HG02884 (cell line): ENCODE measurements around the gene VRK2.
"Not testable (repeated sequence)": the region's sequence is repeated elsewhere in the genome, so short reads cannot be mapped to it uniquely, and the experiment has no call there.

Source experiments
- ATAC-seq: cut with Tn5 transposase; IDR thresholded peaks from one replicate; pipeline ENCODE4 v1.9.1; 2021; ENCODE audit warnings: mild to moderate bottlenecking, moderate library complexity; ENCODE audit not compliant: unreplicated experiment

VRK2 gene

DNA sequence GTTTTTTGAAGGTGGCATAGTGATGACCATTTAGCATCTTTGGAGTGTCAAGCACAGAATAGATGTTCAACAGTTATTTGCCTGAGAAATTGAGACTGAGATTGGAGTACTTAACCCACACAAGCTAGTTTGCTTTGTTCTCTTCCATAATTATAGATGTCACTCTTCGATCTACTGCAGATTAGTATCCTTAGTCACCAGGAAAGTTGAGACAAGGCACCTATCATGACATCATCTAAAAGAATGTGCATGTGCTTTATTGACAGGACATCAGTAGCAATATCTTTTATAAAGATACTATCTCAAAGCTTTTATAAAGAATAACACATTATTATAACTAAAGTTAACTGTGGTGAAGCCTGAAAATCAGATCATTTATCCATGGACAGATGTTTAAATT lies 6.4 kb downstream of the VRK2 start:
- no peak for ATAC-seq

DNA sequence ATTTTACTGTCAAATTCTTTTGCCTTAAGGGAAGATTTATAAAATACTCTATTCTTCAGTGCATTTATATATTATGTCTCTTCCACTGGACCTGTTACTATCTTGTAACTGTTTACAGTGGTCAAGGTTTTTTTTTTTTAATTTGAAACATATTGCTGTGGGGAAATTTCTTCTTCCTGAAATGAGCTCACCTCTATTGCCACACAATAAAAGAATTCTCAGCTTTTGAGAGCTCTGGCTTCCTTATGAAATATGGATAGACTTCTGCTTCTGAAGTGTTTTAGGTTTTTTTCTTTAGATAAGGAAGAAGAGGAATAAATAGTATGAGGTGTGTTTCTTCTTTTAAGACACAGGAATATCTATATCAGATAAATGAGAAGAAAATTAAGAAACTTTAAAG lies 7.7 kb downstream of the VRK2 start:
- ATAC-seq: no peak

DNA sequence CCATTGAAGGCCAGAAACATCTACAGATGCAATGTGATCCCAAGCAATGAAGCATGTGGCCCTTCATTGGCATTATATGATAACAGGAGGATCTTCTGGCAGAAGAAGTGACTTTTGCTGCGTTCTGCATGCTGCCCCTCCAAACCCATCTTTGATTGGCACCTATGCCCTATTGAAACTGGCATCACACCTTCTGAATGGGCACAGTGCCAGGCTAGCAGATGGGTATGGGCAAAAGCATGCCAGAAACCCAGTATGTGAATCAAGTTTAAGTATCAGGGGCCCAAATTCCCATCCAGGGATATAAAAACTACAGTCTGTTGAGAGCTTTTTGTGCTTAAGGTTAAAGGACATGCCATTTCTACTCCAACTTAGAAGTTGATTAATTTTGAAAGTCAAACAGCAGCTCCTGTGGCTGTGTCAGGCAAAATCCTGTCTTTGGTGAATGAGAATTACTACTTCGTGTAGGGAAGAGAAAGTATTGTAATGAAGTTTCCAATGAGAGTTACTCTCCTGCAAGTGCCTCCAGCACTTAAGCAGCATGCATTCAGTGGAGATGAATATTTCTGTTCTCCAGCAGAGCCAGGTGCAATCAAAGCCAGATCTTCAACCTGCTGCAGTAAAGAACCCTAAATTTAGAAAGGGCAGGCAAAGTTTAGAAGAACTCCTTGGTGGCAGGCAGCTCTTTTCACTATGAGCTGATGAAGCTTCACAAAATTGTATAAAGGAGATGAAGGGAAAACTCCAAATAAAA lies 8.6 kb downstream of the VRK2 start:
- ATAC-seq: no peak

DNA sequence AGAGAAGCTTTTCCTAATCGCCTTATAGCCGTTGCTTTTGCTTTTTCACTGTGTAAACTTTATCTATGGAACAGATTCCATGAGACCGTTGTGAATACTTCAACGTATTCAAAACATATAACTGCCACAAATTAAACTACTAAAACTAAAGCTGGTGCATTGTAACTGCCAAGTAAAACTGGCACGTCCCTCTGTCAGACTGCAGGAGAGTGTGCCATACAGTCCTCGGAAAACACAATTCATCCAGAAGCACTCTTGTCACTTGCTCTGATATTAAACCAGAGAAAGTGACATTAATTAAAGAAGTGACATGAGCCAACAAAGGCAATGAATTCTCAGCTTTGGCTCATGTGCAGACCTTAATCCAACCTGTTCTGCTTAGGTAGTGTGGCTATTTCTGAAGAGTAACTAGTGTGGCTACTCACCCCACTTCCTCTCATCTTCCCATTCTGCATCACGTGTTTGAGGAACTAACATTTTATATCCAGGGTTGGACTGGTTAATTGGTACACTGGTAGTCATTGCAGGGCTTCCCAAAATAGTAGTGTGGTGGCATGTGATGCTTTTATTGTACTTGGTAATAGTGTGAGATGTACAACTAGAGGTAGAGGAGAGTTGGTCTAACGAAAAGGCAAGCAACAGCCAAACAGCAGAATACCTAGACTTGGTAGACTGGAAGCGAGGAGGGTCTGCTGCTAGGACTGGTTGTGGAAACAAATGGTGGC lies 9.7 kb downstream of the VRK2 start:
- ATAC-seq: no peak

DNA sequence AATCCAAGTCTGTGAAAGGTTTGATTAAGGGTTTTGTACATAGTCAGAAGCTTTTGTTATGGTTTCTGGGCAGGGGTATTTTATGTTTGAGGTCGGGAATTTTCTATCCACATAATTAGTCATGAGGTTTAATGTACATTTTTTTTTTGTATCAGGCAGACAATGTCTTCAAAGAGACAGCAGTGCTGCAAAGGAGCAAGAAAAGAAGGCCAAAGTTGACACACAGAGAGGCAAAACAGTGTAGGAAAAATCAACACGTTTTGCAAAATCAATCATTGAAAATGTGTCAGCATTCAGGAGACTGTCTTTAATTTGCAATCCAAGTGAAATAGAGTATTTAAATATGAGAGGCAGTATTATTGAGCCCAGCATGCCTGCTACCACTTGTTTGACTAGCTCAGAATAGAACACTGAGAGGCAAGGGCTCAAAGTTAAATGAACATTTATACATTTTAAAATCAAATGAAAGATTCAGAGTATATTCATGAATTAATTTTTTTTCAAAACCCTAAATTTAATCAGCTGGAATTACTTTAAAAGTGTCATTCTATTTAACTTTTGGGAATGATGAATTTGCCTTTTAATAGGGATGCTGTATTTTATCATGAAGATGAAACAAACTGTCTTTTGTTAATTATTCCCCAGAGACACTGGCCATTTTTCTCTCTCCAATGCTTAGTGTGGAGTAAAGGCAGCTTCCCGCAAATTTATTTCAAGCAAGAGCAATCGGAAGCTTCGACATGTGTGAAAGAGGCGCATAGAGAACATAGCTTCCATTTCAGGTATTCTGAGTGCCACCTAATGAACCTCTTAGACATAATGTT lies 11.3 kb downstream of the VRK2 start:
- ATAC-seq: no peak

DNA sequence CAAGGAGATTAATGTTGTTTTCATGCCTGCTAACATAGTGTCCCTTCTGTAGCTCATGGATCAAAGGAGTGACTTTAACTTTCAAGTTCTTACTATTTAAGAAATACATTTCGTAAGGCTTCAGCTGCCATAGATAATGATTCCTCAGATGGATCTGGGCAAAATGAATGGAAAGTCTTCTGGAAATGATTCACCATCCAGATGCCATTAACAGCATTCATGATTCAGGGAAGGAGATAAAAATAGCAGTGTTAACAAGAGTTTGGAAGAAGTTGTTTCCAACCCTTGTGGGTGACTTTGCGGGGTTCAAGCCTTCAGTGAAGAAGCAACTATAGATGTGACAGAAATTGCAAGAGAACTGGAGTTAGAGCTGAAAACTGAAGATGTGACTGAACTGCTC lies 17.0 kb downstream of the VRK2 start:
- no peak for ATAC-seq

DNA sequence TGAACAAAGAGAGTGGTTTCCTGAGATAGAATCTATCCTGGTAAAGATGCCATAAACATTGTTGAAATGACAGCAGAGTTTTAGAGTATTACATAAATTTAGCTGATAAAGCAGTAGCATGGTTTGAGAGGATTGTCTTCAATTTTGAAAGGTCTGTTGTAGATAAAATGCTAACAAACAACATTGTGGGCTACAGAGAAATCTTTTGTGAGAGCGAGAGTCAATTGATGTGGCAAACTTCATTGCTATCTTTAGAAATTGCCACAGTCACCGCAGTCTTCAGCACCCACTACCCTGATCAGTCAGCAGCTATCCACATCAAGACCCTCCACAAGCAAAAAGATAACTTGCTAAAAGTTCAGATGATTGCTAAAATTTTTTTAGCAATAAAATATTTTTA lies 17.5 kb downstream of the VRK2 start:
- no peak for ATAC-seq

DNA sequence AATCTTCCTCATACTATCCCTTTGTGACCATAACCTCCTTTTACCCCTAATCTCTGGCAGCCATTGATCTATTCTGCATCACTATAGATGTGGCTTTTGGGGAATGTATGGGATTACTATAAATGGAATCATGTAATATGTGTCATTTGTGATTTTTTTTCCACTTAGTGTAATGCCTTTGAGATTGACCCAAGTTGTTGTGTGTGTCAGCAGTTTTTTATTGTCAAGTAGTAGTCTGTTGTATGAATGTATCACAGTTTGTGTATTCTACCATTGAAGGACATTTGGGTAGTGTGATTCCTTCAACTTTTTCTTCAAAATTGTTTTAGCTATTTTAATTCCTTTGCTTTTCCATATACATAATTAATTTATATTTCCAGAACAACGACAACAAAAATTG lies 18.6 kb downstream of the VRK2 start:
- ATAC-seq: no peak

DNA sequence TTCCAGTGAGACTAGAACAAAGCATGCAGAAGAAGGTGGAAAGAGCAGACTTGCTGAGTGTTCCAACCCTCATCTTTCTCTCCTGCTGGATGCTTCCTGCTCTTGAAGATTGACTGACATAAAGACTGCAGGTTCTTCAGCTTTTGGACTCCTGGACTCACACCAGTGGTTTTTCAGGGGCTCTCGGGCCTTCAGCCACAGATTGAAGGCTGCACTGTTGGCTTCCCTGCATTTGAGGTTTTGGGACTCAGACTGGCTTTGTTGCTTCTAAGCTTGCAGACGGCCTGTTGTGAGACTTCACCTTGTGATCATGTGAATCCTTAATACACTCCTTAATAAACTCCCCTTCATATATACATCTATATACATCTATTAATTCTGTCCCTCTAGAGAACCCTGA lies 20.4 kb downstream of the VRK2 start:
- no peak for ATAC-seq

DNA sequence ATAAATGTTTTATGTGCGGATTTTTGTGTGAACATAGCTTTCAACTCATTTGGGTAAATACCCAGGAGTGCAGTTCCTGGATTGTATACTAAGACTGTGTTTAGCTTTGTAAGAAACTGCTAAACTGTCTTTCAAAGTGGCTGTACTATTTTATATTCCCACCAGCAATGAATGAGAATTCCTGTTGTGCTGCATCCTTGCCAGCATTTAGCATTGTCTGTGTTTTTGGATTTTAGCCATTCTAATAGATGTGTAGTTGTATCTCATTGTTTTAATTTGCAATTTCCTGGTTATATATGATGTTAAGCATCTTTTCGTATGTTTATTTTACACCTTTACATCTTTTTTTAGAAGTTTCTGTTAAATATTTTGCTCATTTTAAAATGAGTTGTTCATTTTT lies 24.2 kb downstream of the VRK2 start:
- no peak for ATAC-seq

DNA sequence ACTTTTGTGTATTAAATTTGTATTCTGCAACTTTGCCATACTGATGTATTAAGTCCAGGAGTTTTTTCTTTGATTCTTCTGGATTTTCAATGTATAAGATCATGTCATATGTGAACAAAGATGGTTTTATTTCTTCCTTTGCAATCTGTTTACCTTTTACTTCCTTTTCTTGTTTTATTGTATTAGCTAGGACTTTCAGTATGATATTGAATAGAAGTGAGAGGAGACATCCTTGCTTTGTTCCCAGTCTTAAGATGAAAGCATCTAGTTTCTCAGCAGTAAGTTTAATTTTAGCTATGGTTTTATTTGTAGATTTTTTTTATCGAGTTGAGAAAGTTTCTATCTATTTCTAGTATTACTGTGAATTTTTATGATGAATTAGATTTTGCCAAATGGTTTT lies 25.5 kb downstream of the VRK2 start:
- no peak for ATAC-seq

DNA sequence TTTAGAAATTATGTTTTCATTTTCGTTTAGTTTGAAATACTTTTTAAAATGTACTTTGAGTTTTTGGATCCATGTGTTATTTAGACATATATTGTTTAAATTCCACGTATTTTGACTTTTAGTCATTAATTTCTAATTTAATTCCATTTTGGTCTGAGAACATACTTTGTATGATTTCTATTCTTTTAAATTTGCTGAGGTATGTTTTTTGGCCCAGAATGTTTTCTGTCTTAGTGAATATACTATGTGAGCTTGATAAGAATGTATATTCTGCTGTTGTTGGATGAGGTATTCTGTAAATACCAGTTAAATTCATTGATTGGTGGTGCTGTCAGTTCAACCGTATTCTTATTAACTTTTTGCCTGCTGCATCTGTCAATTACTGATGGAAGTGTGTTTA lies 26.4 kb downstream of the VRK2 start:
- no peak for ATAC-seq

DNA sequence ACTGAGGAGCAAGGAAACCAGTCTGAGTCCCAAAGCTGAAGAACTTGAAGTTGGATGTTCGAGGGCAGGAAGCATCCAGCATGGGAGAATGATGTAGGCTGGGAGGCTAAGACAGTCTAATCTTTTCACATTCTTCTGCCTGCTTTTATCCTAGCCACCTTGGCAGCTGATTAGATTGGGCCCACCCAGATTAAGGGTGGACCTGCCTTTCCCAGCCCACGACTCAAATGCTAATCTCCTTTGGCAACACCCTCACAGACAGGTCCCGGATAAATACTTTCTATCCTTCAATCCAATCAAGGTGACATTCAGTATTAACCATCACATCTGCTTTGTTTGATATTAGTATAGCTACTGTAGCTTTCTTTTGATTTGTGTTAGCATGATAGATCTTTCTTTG lies 27.1 kb downstream of the VRK2 start:
- ATAC-seq: no peak

DNA sequence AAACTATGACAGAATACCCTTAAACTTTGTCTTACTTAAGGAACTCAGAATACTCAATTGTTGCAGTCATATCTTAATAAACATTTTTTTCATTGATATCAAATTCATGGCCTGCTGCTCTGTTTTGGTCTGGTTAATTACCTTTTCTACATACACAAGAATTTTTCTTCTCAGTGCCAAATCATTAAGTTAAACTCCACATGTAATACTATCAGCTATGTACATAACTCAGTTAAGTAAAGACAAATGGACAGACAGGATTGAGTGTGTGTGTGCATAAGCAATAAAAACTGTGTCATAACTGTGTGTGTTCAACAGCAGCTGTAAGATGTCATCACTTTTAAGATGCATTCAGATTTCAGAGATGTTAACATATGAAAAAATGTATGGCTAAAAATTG lies 34.4 kb downstream of the VRK2 start:
- no peak for ATAC-seq

DNA sequence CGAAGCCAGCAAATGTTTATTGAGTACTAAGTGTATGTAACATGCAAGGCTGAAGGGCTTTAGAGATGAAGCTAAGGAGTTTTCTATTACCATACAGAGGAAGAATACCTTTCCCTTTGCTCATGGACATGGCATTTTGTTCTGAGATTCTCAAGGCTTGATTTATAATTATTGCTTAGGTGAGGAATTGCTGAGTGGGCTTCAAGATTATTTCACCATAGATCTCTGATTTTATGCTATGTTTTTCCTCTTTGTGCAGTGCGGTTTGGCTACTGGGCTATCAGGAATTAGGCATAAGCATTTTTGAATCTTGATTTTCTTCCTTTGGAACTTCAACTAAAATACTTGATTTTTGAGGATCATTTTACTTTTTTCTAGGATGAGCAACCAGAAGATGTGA lies 42.5 kb downstream of the VRK2 start:
- no peak for ATAC-seq

DNA sequence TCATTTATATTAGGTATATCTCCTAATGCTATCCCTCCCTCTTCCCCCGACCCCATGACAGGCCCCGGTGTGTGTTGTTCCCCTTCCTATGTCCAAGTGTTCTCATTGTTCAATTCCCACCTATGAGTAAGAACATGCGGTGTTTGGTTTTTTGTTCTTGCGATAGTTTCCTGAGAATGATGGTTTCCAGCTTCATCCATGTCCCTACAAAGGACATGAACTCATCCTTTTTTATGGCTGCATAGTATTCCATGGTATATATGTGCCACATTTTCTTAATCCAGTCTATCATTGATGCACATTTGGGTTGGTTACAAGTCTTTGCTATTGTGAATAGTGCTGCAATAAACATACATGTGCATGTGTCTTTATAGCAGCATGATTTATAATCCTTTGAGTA lies 46.2 kb downstream of the VRK2 start:
- ATAC-seq: not testable (repeated sequence)

DNA sequence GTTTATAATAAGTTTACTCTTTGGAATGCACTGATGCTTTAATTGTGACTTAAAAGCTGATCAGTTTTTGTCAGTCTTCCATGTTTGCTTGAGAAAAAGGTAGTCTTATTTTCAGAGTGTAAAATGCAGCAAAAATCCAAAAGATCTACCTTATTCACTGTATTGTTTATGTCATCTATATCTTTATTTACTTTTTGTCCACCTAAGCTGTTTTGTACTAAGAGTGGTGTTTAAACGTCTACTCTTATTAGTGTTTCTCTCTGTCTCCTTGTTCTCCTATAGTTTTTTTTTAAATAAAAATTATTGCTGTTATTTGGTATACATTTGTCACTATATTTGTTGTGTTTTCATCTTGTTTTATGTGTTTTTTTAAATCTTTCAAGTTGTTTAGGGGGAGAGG lies 50.4 kb downstream of the VRK2 start:
- no peak for ATAC-seq

DNA sequence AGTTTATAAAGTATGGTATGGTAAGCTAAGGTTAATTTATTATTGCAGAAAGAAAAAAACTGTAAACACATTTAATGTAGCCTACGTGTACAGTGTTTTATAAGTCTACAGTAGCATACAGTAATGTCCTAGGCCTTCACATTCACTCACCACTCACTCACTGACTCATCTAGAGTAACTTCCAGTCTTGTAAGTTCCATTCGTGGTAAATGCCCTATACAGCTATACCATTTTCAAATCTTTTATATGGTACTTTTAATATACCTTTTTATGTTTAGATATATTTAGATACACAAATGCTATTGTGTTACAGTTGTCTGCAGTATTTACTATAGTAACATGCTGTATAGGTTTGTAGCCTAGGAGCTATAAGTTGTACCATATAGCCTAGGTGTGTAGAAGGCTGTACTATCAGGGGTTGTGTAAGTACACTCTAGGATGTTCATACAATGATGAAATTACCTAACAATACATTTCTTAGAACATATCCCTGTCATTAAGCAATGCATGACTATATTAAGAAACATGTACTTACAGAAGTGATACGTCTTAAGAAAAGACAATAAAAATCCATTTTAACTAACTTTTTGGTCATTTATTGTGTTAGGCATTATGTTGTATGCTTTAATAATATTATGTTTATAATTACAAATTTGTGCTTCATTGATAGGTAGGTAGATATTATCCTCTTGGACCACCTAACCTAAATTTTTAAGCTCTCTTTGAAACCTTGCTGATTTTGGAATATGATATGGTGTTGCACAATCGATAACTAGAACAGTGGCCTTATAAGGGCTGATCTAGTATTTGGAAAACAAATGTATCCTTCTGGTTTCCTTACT lies 51.9 kb downstream of the VRK2 start:
- no peak for ATAC-seq

DNA sequence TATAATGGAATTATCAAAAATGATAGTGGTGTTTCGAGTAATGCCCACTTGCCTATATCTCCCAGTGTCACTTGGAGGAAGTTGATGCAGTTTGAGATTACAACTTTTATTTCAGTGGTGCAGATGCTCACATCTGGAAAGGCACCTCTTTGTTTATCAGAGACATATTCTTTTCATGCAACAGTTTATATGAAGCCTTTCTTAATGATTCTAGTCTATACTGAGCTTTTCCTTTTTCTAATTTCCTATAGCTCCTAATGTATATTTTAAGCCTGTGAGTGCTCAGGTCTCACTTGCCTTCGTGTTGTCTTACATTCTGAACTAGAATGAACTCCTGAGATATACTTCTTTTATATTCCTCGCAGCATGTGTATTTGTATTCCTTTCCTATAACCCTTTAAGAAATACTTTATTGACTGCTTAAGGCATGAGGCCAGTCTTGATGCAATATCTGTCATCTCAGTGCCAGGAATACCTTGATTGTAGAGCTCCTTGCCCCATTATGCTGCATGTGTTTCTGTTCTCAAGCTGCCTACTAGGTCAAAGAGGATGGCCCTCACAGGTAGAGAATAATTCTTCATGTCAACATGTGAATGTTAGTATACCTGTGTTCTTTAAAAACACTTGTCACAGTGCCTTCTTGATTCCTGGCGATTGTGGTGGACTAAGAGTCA lies 52.6 kb downstream of the VRK2 start:
- no peak for ATAC-seq

DNA sequence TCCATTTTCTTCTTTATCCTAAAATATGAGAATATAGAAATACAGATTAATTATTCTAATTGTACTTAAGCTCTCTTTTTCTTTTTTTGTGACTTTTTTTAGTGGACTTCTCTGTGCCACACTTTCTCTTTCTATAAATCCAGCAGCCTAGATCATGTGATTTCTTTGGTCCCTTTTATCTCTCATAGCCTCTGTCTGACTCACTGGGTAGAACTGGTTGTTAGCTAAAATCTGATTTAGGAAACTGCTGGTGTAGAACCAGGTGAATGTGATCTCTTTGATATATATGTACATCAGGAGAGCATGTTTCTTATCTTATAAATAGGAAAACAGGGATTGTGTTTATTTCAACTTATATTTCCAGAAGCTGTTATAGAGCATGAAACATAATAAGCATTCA lies 54.9 kb downstream of the VRK2 start:
- ATAC-seq: no peak
